HepG2 (cell line): ENCODE data around the gene FAM162A. TPM values are rescaled to one million over a fixed set of nuclear protein-coding genes. Genes with fewer than 3 reads are reported as not detected.
A peak's percentile ranks its signal among the peaks of the same experiment; 100 is the strongest.

Experiments
- ATAC-seq: fragments of 200-7000 bp; cut with Tn5 transposase; 3 replicates; pipeline ENCODE4 v1.9.1; 2020; ENCODE audit warnings: mild to moderate bottlenecking, moderate library complexity
- BruUV-seq: library from RNA; stranded (reverse); fragments of 400-500 nt; replicated peaks from 2 replicates; lab custom pipeline; 2021; lab: Mats Ljungman, UMichigan
- CTCF ChIA-PET: fragments of 300-600 bp; formaldehyde crosslinking; extraction: SDS; loops from one replicate; lab custom pipeline; 2021; ENCODE audit warnings: low total read pairs, inconsistent platforms, low intra/inter-chr PET ratio; lab: Yijun Ruan, JAX
- POLR2A ChIA-PET: fragments of 350-600 bp; sonication (Branson Sonifier 250); formaldehyde crosslinking; loops from one replicate; lab custom pipeline; 2020; ENCODE audit warnings: antibody characterized with exemption, inconsistent platforms; lab: Yijun Ruan, JAX
- DNase-seq: peaks from one replicate; pipeline ENCODE4 v3.0.0-alpha.2; 2015; ENCODE audit warnings: low spot score
- FAIRE-seq: peaks from 3 replicates; lab custom pipeline; 2011; peaks lifted over from hg19 to GRCh38; lab: Jason Lieb, UNC
- H2AFZ ChIP-seq: one replicate; pipeline ENCODE4 v1.6.1; 2011; ENCODE audit warnings: low read length, inconsistent platforms
- H3K27ac ChIP-seq: fragments of 300-600 bp; 3 replicates; pipeline ENCODE4 v1.8.0; 2011; ENCODE audit warnings: mixed run types, mild to moderate bottlenecking, mixed read lengths, low read length, inconsistent platforms; ENCODE audit not compliant: insufficient read depth; ENCODE audit errors: extremely low read length
- H3K27me3 ChIP-seq, 2 experiments: fragments of 200-600 bp in 1 of 2; 2 replicates in 1 of 2; 3 replicates in 1 of 2; pipeline versions ENCODE4 v1.6.0 to v1.8.0; 2011; ENCODE audit warnings: low read length in 2 of 2, mild to moderate bottlenecking in 2 of 2, moderate library complexity in 2 of 2, inconsistent platforms in 1 of 2; ENCODE audit not compliant: insufficient read depth in 2 of 2, control insufficient read depth in 1 of 2
- H3K36me3 ChIP-seq, 2 experiments: fragments of 200-600 bp in 1 of 2; replicated peaks in 1 of 2; 2 replicates in 1 of 2; 3 replicates in 1 of 2; pipeline versions ENCODE4 v1.5.1 to v1.8.0; 2011; ENCODE audit warnings: low read length in 2 of 2, inconsistent platforms in 1 of 2; ENCODE audit not compliant: insufficient read depth in 2 of 2, control insufficient read depth in 1 of 2
- H3K4me1 ChIP-seq: 2 replicates; pipeline ENCODE4 v1.5.1; 2012; ENCODE audit warnings: low read length, inconsistent platforms; ENCODE audit not compliant: insufficient read depth
- H3K4me2 ChIP-seq: 2 replicates; pipeline ENCODE4 v1.6.0; 2011; ENCODE audit warnings: low read depth, low read length, inconsistent platforms
- H3K4me3 ChIP-seq, 3 experiments: fragments of 200-600 bp in 1 of 3; sonication (generic), shearing (Covaris generic) in 1 of 3; replicated peaks in 1 of 3; 2 replicates each; pipeline ENCODE4 v1.5.1; 2011 to 2016; ENCODE audit warnings: low read length in 3 of 3, inconsistent platforms in 2 of 3, low read depth in 2 of 3, mild to moderate bottlenecking in 2 of 3, control low read depth in 1 of 3, mixed read lengths in 1 of 3; ENCODE audit not compliant: insufficient read depth in 1 of 3
- H3K79me2 ChIP-seq: one replicate; pipeline ENCODE4 v1.6.1; 2011; ENCODE audit warnings: low read length, inconsistent platforms; ENCODE audit not compliant: insufficient read depth
- H3K9ac ChIP-seq: 2 replicates; pipeline ENCODE4 v1.6.0; 2011; ENCODE audit warnings: mild to moderate bottlenecking, low read depth, low read length, inconsistent platforms; ENCODE audit not compliant: insufficient read depth
- H3K9me3 ChIP-seq: 2 replicates; pipeline ENCODE4 v1.5.1; 2012; ENCODE audit warnings: mild to moderate bottlenecking, low read length
- H4K20me1 ChIP-seq: 2 replicates; pipeline ENCODE4 v1.6.0; 2011; ENCODE audit warnings: inconsistent platforms, mild to moderate bottlenecking, low read length, moderate library complexity; ENCODE audit not compliant: insufficient read depth
- CENPT ChIP-seq: sonication (generic); formaldehyde crosslinking; IDR thresholded peaks from 2 replicates; pipeline ENCODE4 v1.8.0; 2022; ENCODE audit warnings: low read depth, mild to moderate bottlenecking, moderate library complexity, missing genetic modification reagents
- HNRNPL ChIP-seq: fragments of 200-400 bp; formaldehyde crosslinking; IDR thresholded peaks from 2 replicates; pipeline ENCODE4 v1.6.1; 2017; ENCODE audit warnings: mild to moderate bottlenecking, low read depth, low read length
- HOXA9 ChIP-seq: sonication (generic); formaldehyde crosslinking; IDR thresholded peaks from 2 replicates; pipeline ENCODE4 v1.8.1; 2022; ENCODE audit warnings: missing genetic modification reagents, mild to moderate bottlenecking, moderate library complexity, borderline replicate concordance
- POLR2AphosphoS5 ChIP-seq: IDR thresholded peaks from 2 replicates; pipeline ENCODE4 v1.6.1; 2012; ENCODE audit warnings: low read depth, low read length
- SRSF9 ChIP-seq: fragments of 200-400 bp; formaldehyde crosslinking; IDR thresholded peaks from 2 replicates; pipeline ENCODE4 v1.6.1; 2018; ENCODE audit warnings: borderline replicate concordance, mild to moderate bottlenecking, low read depth, low read length; ENCODE audit not compliant: insufficient read depth, poor library complexity, severe bottlenecking
- STAG1 ChIP-seq: sonication (generic); formaldehyde crosslinking; IDR thresholded peaks from 2 replicates; pipeline ENCODE4 v1.4.0; 2020; ENCODE audit warnings: missing genetic modification reagents
- ZFP36 ChIP-seq: fragments of 150-350 bp; IDR thresholded peaks from 2 replicates; pipeline ENCODE4 v1.6.1; 2018; ENCODE audit warnings: borderline replicate concordance, low read length, low read depth; ENCODE audit not compliant: partially characterized antibody
- ZNF274 ChIP-seq: sonication (generic); formaldehyde crosslinking; IDR thresholded peaks from 2 replicates; pipeline ENCODE4 v1.5.1; 2020; ENCODE audit warnings: mild to moderate bottlenecking, missing genetic modification reagents
- ZNF333 ChIP-seq: sonication (generic); formaldehyde crosslinking; IDR thresholded peaks from 2 replicates; pipeline ENCODE4 v1.4.0; 2020; ENCODE audit warnings: mild to moderate bottlenecking, missing genetic modification reagents, borderline replicate concordance
- ZNF431 ChIP-seq: sonication (generic); formaldehyde crosslinking; IDR thresholded peaks from 2 replicates; pipeline ENCODE4 v1.9.0; 2022; ENCODE audit warnings: missing genetic modification reagents, low read depth, mild to moderate bottlenecking, borderline replicate concordance
- ZNF652 ChIP-seq: IDR thresholded peaks from 2 replicates; pipeline ENCODE4 v1.6.1; 2016; ENCODE audit warnings: low read depth, borderline replicate concordance
- WGBS: methylation state at CpG from one replicate; pipeline ENCODE4 v1.1.6; 2017; ENCODE audit warnings: low lambda C conversion rate; 5-methylcytosine and 5-hydroxymethylcytosine counted together
- in situ Hi-C: cut with HindIII; loops from 2 replicates; pipeline ENCODE4 v1.10.0; 2017; ENCODE audit warnings: low pct_unique_long_range_greater_than_20kb; ENCODE audit not compliant: extremely low pct_ligation_motif_present
- intact Hi-C: fragments of 100-400 bp; cut with micrococcal nuclease; formaldehyde crosslinking; loops from one replicate; pipeline ENCODE4 v1.10.0; 2022; ENCODE audit not compliant: unreplicated experiment
- polyA plus RNA-seq, 8 experiments: library from polyadenylated mRNA; depleted of rRNA in 3 of 8; stranded (reverse) in 7 of 8; unstranded in 1 of 8; fragments of >200 nt; fragmentation: Illumina TruSeq in 4 of 8; extraction: Trizol in 4 of 8; gene quantifications; 2 replicates each; pipeline versions ENCODE4 v1.2.1 to v1.2.3, GENCODE V29; 2011 to 2016; ENCODE audit warnings: low read depth in 4 of 8, missing spikeins in 1 of 8, mixed read lengths in 1 of 8; ENCODE audit not compliant: insufficient read depth in 1 of 8
- total RNA-seq, 5 experiments: library from RNA; depleted of rRNA; stranded (reverse); fragments of >200 nt; fragmentation: Illumina TruSeq; extraction: Trizol; gene quantifications; 2 replicates each; pipeline ENCODE4 v1.2.3, GENCODE V29; 2016; ENCODE audit warnings: low read depth in 1 of 5
- TF ChIP-seq, protein P1 (sequence below): sonication (generic); formaldehyde crosslinking; IDR thresholded peaks from 2 replicates; pipeline ENCODE4 v1.4.0; 2020; ENCODE audit warnings: missing genetic modification reagents
- TF ChIP-seq, protein P2 (sequence below), 2 experiments: sonication (generic) in 1 of 2; formaldehyde crosslinking in 1 of 2; IDR thresholded peaks; 2 replicates each; pipeline versions ENCODE4 v1.4.0 to v1.6.1; 2018 to 2020; ENCODE audit warnings: missing genetic modification reagents in 2 of 2, borderline replicate concordance in 1 of 2, low read depth in 1 of 2, mild to moderate bottlenecking in 1 of 2, missing biosample characterization in 1 of 2
- TF ChIP-seq, protein P3 (sequence below): sonication (generic); formaldehyde crosslinking; IDR thresholded peaks from 2 replicates; pipeline ENCODE4 v1.4.0; 2020; ENCODE audit warnings: mild to moderate bottlenecking, missing genetic modification reagents

Gene FAM162A
- total and polyA plus RNA-seq, 2 of the 13 experiments (the other 11 are each of a cell fraction or from before 2014, with no cell fraction given) = 115 to 155 TPM

DNA sequence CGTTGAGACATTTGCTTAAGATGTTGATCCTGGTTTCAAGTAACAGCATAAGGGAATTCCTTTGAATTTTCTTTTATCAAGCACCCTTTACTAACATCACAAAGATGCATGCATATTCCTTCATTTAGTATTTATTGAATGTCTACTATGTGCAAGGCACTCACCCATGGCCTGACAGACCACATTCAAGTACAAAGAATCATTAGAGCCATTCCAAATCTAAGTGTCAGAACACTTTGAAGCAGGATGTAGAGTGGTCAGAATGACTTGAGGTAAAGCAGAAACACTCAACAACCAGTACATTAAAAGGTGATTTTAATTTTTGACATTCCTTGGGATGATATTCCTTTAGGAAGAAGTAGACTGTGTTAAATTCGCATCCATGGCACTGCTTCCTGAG is 37.9 kb downstream of the FAM162A start:
- DNase-seq (no peak), ATAC-seq (no peak), FAIRE-seq (no peak)
- no peaks in the 10 kb centered on the region for H3K27me3 ChIP-seq
- H3K27ac ChIP-seq = no peak overlapping the region
- WGBS = 97% methylated on average over 2 of the region's 2 CpGs
- no peak overlapping the region for H3K4me2 ChIP-seq
- H3K4me1 ChIP-seq = peaks cover 11% of the 10 kb centered on the region
- H3K9me3 ChIP-seq = no peaks in the 10 kb centered on the region
- no peak for TF ChIP-seq ZNF431
- TF ChIP-seq POLR2AphosphoS5 = 0 out of 2 replicates have a peak, but pooled peaks have one; percentile 14
- no peak for TF ChIP-seq ZNF333 (CRISPR knock-in tag)
- no peak overlapping the region for H3K9ac ChIP-seq
- no peak overlapping the region for H2AFZ ChIP-seq
- ChIA-PET POLR2A (no interaction called here), CTCF (no interaction called here)
- no peaks in the 10 kb centered on the region for H4K20me1 ChIP-seq
- intact Hi-C loops (no loop called here), in situ Hi-C loops (no loop called here)
- BruUV-seq = no TSS peak
- H3K79me2 ChIP-seq = peaks cover 13% of the 10 kb centered on the region
- H3K36me3 ChIP-seq = peaks cover 3 to 23% of the 10 kb centered on the region in 2 experiments; a peak in 4 of 5 replicates
- H3K4me3 ChIP-seq = no peak overlapping the region

DNA sequence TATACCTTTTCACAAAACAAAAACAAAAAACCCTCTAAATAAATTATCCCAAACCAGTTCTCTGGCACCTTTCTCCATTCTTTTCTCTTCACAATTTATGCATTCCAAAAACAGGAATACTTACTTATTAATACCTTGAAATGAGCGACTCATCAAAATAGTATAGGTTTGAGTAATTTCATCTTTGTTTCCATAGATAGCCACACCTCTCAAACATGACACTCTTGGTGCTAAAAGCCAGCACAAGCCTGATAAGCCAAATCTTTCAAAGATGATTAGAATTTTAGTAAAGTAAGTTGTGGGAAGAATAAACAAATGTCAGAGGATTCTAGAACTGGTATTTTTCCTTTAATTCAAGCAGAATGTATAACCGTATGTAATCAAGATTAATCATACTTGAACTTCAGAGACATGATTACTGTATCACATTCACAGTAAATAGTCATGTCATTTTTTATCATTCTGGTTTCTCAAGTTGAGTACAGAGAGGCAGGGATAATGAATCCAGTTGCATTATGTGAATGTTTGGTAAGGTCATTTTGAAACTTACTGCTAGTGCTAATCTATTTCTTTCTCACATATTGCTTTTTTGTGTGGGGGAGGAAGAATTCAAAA is 44.0 kb downstream of the FAM162A start:
- Histone ChIP-seq H3K4me1 (no peaks in the 10 kb centered on the region), H3K9me3 (no peaks in the 10 kb centered on the region), H3K4me3 (no peak overlapping the region), H3K27me3 (no peaks in the 10 kb centered on the region), H3K36me3 (peaks cover 6 to 38% of the 10 kb centered on the region in 2 experiments; a peak in 4 of 5 replicates), H3K79me2 (no peaks in the 10 kb centered on the region), H2AFZ (no peak overlapping the region), H3K4me2 (no peak overlapping the region), H3K27ac (no peak overlapping the region), H4K20me1 (no peaks in the 10 kb centered on the region), H3K9ac (no peak overlapping the region)
- in situ Hi-C loops = no loop called here
- FAIRE-seq (no peak), ATAC-seq (no peak), DNase-seq (no peak)
- BruUV-seq = no TSS peak
- ChIA-PET CTCF (no interaction called here), POLR2A (no interaction called here)
- WGBS = 97% methylated on average over 2 of the region's 2 CpGs
- intact Hi-C loops = no loop called here
- no peak for TF ChIP-seq HNRNPL
- TF ChIP-seq, protein P1, sequence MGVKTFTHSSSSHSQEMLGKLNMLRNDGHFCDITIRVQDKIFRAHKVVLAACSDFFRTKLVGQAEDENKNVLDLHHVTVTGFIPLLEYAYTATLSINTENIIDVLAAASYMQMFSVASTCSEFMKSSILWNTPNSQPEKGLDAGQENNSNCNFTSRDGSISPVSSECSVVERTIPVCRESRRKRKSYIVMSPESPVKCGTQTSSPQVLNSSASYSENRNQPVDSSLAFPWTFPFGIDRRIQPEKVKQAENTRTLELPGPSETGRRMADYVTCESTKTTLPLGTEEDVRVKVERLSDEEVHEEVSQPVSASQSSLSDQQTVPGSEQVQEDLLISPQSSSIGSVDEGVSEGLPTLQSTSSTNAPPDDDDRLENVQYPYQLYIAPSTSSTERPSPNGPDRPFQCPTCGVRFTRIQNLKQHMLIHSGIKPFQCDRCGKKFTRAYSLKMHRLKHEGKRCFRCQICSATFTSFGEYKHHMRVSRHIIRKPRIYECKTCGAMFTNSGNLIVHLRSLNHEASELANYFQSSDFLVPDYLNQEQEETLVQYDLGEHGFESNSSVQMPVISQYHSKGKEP (CRISPR knock-in tag) = no peak
- TF ChIP-seq ZFP36 = no peak
- TF ChIP-seq STAG1 (CRISPR knock-in tag) = no peak
- TF ChIP-seq, protein P2, sequence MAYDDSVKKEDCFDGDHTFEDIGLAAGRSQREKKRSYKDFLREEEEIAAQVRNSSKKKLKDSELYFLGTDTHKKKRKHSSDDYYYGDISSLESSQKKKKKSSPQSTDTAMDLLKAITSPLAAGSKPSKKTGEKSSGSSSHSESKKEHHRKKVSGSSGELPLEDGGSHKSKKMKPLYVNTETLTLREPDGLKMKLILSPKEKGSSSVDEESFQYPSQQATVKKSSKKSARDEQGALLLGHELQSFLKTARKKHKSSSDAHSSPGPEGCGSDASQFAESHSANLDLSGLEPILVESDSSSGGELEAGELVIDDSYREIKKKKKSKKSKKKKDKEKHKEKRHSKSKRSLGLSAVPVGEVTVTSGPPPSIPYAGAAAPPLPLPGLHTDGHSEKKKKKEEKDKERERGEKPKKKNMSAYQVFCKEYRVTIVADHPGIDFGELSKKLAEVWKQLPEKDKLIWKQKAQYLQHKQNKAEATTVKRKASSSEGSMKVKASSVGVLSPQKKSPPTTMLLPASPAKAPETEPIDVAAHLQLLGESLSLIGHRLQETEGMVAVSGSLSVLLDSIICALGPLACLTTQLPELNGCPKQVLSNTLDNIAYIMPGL (CRISPR knock-in tag; IDR thresholded peaks at IDR 0.05; ENCODE audit: borderline replicate concordance in 1 of 2, low read depth in 1 of 2) = no peak
- TF ChIP-seq SRSF9 = no peak
- TF ChIP-seq HOXA9 = no peak
- no peak for TF ChIP-seq ZNF652 (CRISPR knock-in tag)
- TF ChIP-seq ZNF274 (CRISPR knock-in tag) = no peak
- no peak for TF ChIP-seq CENPT (CRISPR knock-in tag)
- TF ChIP-seq, protein P3, sequence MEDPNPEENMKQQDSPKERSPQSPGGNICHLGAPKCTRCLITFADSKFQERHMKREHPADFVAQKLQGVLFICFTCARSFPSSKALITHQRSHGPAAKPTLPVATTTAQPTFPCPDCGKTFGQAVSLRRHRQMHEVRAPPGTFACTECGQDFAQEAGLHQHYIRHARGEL (CRISPR knock-in tag) = no peak
